ENCODE measurements around the gene LCN15. TPM values are rescaled to one million over a fixed set of nuclear protein-coding genes. Genes with fewer than 3 reads are reported as not detected.

Gene LCN15
- total and polyA plus RNA-seq, 2 of the 13 experiments (the other 11 are each of a cell fraction or from before 2014, with no cell fraction given), result 1.3 to 53.7 TPM

GRCh38 chr9:136799854-136800657, 35.7 kb upstream of the LCN15 start (continued):
- TF ChIP-seq ZNF782 (CRISPR knock-in tag; IDR thresholded peaks at IDR 0.05; ENCODE audit: borderline replicate concordance), result no peak
- TF ChIP-seq PAWR (CRISPR knock-in tag; IDR thresholded peaks at IDR 0.05; ENCODE audit: borderline replicate concordance), result no peak
- TF ChIP-seq, protein P1, sequence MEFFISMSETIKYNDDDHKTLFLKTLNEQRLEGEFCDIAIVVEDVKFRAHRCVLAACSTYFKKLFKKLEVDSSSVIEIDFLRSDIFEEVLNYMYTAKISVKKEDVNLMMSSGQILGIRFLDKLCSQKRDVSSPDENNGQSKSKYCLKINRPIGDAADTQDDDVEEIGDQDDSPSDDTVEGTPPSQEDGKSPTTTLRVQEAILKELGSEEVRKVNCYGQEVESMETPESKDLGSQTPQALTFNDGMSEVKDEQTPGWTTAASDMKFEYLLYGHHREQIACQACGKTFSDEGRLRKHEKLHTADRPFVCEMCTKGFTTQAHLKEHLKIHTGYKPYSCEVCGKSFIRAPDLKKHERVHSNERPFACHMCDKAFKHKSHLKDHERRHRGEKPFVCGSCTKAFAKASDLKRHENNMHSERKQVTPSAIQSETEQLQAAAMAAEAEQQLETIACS (CRISPR knock-in tag; IDR thresholded peaks at IDR 0.05), result peak; percentile 44; the same call in 1 of the 2 replicates
- no peak for TF ChIP-seq MIXL1 (CRISPR knock-in tag; IDR thresholded peaks at IDR 0.05)
- TF ChIP-seq, protein P2, sequence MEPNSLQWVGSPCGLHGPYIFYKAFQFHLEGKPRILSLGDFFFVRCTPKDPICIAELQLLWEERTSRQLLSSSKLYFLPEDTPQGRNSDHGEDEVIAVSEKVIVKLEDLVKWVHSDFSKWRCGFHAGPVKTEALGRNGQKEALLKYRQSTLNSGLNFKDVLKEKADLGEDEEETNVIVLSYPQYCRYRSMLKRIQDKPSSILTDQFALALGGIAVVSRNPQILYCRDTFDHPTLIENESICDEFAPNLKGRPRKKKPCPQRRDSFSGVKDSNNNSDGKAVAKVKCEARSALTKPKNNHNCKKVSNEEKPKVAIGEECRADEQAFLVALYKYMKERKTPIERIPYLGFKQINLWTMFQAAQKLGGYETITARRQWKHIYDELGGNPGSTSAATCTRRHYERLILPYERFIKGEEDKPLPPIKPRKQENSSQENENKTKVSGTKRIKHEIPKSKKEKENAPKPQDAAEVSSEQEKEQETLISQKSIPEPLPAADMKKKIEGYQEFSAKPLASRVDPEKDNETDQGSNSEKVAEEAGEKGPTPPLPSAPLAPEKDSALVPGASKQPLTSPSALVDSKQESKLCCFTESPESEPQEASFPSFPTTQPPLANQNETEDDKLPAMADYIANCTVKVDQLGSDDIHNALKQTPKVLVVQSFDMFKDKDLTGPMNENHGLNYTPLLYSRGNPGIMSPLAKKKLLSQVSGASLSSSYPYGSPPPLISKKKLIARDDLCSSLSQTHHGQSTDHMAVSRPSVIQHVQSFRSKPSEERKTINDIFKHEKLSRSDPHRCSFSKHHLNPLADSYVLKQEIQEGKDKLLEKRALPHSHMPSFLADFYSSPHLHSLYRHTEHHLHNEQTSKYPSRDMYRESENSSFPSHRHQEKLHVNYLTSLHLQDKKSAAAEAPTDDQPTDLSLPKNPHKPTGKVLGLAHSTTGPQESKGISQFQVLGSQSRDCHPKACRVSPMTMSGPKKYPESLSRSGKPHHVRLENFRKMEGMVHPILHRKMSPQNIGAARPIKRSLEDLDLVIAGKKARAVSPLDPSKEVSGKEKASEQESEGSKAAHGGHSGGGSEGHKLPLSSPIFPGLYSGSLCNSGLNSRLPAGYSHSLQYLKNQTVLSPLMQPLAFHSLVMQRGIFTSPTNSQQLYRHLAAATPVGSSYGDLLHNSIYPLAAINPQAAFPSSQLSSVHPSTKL (CRISPR knock-in tag; IDR thresholded peaks at IDR 0.05), result no peak
- no peak for TF ChIP-seq GPN1 (CRISPR knock-in tag; IDR thresholded peaks at IDR 0.05; ENCODE audit: borderline replicate concordance)
- no peak for TF ChIP-seq ZUFSP (CRISPR knock-in tag; IDR thresholded peaks at IDR 0.05; ENCODE audit: borderline replicate concordance)
- TF ChIP-seq ZNF772 (CRISPR knock-in tag; IDR thresholded peaks at IDR 0.05), result peak; percentile 36; the same call in 1 of the 2 replicates
- TF ChIP-seq, protein P3, sequence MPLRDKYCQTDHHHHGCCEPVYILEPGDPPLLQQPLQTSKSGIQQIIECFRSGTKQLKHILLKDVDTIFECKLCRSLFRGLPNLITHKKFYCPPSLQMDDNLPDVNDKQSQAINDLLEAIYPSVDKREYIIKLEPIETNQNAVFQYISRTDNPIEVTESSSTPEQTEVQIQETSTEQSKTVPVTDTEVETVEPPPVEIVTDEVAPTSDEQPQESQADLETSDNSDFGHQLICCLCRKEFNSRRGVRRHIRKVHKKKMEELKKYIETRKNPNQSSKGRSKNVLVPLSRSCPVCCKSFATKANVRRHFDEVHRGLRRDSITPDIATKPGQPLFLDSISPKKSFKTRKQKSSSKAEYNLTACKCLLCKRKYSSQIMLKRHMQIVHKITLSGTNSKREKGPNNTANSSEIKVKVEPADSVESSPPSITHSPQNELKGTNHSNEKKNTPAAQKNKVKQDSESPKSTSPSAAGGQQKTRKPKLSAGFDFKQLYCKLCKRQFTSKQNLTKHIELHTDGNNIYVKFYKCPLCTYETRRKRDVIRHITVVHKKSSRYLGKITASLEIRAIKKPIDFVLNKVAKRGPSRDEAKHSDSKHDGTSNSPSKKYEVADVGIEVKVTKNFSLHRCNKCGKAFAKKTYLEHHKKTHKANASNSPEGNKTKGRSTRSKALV (CRISPR knock-in tag; IDR thresholded peaks at IDR 0.05), result no peak
- TF ChIP-seq POLR2AphosphoS5 (IDR thresholded peaks at IDR 0.05; ENCODE audit: low read depth, low read length), result peak; percentile 90
- TF ChIP-seq ZSCAN20 (CRISPR knock-in tag; IDR thresholded peaks at IDR 0.05; ENCODE audit: borderline replicate concordance), result no peak
- TF ChIP-seq KLF16 (CRISPR knock-in tag; IDR thresholded peaks at IDR 0.05), result peak in 1 of 2 experiments; percentile 32; a peak in 1 of 4 replicates
- no peak for TF ChIP-seq TCF7 (IDR thresholded peaks at IDR 0.05; ENCODE audit: low read depth)
- TF ChIP-seq HDAC6 (IDR thresholded peaks at IDR 0.05; ENCODE audit: low read depth, low read length), result no peak
- no peak for TF ChIP-seq ZSCAN22 (CRISPR knock-in tag; IDR thresholded peaks at IDR 0.05)
- TF ChIP-seq TP53 (CRISPR knock-in tag; conservative IDR thresholded peaks at IDR 0.05), result no peak
- no peak for TF ChIP-seq ZBTB38 (CRISPR knock-in tag; IDR thresholded peaks at IDR 0.05)
- TF ChIP-seq SOX13 (IDR thresholded peaks at IDR 0.05), result no peak
- peak in 1 of 2 experiments; percentile 29; a peak in 2 of 4 replicates for TF ChIP-seq SOX13 (CRISPR knock-in tag; conservative IDR thresholded peaks at IDR 0.05 in 1 of 2, IDR thresholded peaks at IDR 0.05 in 1 of 2)
- no peak for TF ChIP-seq MTA3 (CRISPR knock-in tag; IDR thresholded peaks at IDR 0.05)
- no peak for TF ChIP-seq PAX8 (CRISPR knock-in tag; IDR thresholded peaks at IDR 0.05; ENCODE audit: borderline replicate concordance)
- TF ChIP-seq ZNF234 (CRISPR knock-in tag; conservative IDR thresholded peaks at IDR 0.05), result no peak
